NCI-H146 (cell line): ENCODE measurements around the gene SLC35E4.
"Not testable (repeated sequence)": the region's sequence is repeated elsewhere in the genome, so short reads cannot be mapped to it uniquely, and the experiment has no call there.

Source experiments
- DNase-seq: peaks from one replicate; lab custom pipeline; 2025; lab: John Stamatoyannopoulos, UW

SLC35E4 gene, protein sequence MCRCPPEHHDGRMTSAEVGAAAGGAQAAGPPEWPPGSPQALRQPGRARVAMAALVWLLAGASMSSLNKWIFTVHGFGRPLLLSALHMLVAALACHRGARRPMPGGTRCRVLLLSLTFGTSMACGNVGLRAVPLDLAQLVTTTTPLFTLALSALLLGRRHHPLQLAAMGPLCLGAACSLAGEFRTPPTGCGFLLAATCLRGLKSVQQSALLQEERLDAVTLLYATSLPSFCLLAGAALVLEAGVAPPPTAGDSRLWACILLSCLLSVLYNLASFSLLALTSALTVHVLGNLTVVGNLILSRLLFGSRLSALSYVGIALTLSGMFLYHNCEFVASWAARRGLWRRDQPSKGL

DNA sequence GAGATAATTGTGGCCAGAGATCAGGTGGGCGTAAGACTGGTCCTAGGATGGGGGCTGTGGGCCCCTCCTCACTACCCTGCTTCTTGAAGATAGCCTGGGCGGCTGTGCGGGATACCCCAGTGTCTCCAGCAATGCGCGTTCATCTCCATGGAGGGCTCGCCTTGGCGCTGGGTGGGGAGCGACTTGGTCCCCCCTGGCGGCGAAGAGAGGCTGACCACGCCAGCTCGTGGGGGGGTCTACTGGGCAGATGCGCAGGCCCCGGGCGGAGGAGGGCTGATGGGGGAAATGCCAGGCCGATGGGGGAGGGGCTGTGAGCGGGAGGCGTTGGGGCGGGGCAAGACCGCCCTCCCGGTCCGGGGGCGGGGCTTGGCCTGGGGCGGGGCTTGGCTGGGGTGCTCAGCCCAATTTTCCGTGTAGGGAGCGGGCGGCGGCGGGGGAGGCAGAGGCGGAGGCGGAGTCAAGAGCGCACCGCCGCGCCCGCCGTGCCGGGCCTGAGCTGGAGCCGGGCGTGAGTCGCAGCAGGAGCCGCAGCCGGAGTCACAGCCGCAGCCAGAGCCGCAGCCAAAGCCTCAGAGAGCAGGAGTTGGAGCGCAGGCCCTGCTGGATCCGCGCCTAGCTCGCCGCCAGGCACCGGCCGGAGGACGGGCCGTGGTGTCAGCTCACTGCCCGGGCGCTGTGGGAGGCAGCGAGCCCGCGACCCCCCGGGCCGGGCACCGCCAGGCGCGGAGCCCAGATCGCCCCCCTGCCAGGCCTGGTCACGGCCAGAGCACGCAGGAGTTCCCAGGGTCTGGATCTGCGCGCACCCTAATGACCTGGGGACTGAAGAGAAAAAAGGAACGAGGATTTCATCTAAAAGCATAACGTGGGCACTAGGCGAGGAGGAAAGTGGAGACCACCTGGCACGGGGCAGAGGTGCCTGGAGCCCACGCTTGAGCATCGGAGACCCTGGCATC, at the start of gene SLC35E4:
TSS of gene SLC35E4 (plus strand) at position 509 of the 953 bp plus-strand sequence. CDS start 670 bp downstream, outside the sequence.
- peak; percentile 85 for DNase-seq

DNA sequence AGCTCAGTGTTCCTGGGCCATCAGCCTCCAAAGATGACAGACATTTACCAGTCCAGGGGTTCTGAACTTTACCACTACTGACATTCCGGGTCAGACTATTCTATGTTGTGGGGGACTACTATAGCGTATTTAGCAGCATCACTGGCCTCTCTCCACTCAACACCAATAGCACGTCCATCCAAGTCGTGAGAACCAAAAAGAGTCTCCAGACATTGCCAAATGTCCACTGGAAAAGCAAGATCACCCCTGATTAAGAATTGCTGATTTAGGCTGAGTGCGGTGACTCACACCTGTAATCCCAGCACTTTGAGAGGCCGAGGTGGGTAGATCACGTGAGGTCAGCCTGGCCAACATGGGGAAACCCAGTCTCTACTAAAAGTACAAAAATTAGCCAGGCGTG, 49.2 kb upstream of the SLC35E4 start:
- DNase-seq, result no peak

DNA sequence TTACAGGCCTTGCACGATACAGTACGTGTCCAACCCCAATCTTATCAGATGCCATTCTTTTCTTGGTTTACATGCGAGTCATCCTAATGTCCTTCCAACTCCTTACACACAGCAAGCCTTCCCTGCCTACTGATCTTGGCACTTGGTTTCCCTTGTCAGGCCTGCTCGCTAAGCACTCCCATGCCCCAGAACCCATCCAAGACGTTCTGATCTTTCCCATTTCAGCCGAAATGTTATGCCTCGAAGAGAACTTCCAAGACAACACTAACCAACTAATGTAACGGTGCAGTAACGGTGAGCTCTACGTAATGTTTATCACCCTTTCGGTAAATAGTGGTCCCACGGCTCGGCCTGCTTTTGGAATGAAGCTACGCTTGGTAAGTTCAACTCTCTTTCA, 44.4 kb upstream of the SLC35E4 start:
- DNase-seq, result no peak

DNA sequence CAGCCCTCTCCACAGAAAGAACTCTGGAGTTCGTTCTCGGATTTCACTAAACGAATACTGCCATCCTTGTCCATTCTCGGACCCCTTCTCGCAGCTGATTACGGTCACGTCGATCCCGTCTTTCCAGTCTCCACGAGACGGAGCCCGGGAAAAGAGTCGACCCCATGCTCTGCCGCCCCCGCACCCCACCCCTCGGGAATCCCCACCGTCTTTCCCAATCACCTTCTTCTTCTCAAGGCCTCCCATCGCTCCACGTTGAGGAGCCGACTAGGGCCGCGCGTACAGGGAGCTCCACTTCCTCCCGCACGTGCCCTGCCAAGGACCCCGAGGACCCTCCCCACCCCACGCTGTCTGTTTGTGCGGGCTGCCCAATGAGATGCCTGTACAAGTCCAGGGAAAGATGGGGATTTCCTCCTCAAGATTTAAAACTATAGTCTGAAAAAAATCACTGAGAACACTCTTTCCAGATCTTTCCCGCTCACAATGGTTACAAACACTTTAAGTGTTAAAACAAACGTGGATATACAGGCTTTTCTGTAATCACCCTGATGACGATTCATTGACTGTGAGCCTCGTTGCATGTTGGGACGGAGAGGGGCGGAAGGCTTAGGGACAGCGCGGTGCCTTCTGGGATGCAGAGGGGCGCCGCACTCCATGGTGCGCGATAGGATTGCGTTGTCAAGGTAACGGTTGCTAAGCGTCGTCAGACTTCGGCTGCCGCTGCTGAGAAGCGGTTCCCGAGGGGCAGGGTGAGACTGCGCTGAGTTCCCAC, 43.8 kb upstream of the SLC35E4 start, which contains the start of gene PES1:
TSS of gene PES1 (minus strand) at position 323 of the 772 bp plus-strand sequence. CDS start at position 246, 77 bp downstream.
- DNase-seq, result peak; percentile 96

DNA sequence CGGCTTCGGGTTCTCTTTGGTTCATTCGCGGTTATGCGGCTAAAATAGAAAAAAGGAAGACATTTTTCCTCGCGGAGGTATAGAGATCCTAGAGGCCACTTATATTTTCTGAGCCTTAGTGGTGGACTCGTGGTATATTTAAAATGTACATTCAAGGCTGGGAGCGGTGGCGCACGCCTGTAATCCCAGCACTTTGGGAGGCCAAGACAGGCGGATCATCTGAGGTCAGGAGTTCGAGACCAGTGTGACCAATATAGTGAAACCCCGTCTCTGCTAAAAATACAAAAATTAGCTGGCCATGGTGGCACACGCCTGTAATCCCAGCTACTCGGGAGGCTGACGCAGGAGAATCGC, 43.2 kb upstream of the SLC35E4 start:
- DNase-seq, result not testable (repeated sequence)

DNA sequence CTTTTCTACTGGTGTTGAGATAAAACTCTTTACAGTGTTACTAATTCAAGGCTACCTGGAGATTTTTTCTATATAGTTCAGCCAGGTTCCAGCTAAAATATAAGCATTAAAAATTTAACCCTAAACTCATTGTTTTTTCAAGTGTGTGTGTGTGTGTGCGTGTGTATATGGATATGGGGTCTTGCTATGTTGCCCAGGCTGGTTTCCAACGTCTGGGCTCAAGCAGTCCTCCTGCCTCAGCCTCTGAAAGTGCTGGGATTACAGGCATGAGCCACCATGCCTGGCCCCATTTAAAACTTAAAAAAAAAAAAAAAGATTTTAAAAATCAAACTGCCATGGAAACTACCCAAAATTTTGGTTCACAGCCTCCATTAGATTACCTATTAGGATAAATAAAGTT, 39.4 kb upstream of the SLC35E4 start:
- no peak for DNase-seq

DNA sequence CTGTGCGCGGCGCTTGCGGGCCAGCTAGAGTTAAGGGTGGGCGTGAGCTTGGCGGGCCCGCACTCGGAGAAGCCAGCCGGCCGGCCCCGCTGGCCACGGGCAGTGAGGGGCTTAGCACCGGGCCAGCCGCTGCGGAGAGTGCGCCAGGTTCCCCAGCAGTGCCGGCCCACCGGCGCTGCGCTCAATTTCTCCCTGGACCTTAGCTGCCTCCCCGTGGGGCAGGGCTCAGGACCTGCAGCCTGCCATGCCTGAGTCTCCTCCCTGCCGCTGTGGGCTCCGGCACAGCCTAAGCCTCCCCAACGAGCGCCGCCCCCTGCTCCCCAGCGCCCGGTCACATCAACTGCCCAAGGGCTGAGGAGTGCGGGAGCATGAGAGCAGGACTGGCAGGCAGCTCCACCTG, 38.7 kb upstream of the SLC35E4 start:
- no peak for DNase-seq

DNA sequence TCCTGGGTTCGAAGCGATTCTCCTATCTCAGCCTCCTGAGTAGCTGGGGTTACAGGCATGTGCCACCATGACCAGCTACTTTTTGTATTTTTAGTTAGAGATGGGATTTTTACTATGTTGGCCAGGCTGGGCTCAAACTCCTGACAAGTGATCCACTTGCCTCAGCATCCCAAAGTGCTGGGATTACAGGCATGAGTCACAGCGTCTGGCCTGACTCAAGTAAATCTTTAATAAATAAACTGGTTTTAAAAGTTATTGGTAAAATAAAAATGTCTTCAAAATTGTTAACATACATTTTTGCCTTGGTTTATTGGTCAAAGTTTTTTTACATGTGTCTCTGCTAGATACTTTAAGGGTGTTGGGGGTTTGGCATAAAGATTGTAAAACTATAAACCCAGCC, 36.6 kb upstream of the SLC35E4 start:
- DNase-seq, result no peak

DNA sequence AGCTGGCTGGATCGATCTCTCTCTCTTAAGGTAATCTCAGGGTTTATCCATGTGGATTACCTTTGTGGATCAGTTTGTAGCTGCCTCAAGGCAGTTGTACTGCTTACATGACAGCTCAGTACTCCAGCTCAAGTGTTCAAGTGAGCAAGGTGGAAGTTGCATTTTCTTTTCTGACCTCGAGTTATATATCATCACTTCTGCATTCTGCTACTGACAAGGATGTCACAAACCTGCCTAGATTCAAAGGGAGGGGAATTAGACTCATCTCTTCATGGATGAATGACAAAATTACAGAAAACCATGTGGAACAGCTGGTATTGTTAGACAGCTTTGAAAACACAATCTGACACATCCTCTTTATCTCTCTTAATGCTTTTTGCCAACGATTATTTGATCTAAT, 34.7 kb upstream of the SLC35E4 start:
- DNase-seq, result no peak

DNA sequence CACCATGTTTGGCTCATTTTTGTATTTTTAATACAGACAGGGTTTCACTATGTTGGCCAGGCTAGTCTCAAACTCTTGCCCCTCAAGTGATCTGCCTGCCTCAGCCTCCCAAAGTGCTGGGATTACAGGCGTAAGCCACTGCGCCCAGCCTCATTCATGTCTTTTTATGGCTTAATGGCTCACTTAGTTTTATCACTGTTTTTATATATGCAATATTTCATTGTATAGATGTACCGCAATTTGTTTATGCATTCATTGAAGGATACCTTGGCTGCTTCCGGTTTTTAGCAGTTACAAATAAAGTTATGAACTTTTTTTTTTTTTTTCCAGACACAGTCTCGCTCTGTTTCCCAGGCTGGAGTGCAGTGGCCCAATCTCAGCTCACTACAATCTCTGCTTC, 34.1 kb upstream of the SLC35E4 start:
- DNase-seq, result no peak

DNA sequence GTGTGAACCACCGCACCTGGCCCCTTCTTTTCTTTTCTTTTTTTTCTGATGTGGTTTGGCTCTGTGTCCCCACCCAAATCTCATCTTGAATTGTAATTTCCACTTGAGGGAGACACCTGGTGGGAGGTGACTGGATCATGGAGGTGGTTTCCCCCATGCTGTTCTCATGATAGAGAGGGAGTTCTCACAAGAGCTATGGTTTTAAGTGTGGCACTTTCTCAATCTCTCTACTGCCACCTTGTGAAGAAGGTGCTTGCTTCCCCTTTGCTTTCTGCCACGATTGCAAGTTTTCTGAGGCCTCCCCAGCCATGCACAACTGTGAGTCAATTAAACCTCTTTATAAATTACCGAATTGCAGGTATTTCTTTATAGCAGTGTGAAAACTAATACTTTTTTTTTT, 33.5 kb upstream of the SLC35E4 start:
- DNase-seq, result peak; percentile 33

DNA sequence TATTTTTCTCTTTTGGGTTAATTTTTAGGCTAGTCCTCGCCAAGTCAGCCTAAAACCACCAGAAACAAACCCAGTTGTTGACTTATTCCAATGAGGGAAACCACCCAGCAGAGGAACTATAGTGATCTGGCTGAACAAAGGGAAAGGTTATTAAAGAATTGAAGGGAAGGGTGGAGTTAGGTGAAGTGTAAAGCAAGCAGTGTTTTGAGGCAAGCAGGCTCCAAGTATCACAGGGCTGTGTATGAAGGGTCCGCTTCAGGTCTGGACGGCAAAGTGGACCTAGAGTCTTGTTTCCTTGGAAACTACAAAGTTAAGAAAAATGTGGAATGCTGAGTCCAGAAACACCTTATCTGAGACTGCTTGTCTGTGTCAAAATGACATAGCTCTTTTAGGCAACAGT, 31.8 kb upstream of the SLC35E4 start:
- DNase-seq, result no peak

DNA sequence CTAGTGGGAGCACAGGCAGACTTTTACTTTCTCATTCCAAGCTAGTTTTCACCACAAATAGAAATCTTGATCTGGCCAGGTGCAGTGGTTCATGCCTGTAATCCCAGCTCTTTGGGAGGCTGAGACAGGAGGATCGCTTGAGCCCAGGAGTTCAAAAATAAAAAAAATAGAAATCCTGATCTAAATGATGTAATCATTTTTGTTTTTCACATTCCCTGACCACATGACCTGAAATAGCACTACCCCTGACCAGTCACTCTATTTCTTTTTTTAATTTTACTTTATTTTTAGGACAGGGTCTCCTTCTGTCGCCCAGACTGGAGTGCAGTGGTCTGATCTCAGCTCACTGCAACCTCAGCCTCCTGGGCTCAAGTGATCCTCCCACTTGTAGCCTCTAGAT, 30.9 kb upstream of the SLC35E4 start:
- DNase-seq, result no peak

DNA sequence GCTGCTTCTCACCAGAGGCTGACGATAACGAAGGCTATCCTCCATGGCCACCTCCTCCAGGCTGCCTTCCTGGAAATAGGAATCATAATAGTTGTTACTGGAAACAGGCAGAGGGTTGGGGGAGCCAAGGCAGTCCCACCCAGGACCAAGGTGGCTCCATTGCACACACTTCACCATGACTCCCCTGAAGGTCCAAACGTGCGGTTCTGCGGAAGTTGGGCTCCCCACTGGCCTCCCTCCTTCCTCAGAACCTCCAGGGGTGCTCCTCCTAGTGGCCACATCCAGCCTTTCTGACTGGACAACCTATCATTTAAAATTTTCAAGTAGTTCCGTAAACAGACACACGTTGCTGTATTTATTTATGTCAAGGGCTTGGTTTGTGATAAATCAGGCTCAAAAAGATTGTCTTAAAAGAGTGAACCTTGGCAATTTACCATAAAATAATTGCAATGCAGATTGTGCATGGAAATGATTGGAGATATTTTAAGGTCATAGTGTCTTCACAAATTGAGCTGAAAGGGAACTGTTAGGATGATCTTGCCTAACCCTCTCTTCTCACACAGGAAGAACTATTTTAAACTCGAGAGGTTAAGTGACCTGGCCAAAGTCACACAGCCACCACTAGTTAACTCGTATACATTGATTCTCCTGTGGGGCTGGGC, 30.0 kb upstream of the SLC35E4 start:
- DNase-seq, result peak; percentile 31

DNA sequence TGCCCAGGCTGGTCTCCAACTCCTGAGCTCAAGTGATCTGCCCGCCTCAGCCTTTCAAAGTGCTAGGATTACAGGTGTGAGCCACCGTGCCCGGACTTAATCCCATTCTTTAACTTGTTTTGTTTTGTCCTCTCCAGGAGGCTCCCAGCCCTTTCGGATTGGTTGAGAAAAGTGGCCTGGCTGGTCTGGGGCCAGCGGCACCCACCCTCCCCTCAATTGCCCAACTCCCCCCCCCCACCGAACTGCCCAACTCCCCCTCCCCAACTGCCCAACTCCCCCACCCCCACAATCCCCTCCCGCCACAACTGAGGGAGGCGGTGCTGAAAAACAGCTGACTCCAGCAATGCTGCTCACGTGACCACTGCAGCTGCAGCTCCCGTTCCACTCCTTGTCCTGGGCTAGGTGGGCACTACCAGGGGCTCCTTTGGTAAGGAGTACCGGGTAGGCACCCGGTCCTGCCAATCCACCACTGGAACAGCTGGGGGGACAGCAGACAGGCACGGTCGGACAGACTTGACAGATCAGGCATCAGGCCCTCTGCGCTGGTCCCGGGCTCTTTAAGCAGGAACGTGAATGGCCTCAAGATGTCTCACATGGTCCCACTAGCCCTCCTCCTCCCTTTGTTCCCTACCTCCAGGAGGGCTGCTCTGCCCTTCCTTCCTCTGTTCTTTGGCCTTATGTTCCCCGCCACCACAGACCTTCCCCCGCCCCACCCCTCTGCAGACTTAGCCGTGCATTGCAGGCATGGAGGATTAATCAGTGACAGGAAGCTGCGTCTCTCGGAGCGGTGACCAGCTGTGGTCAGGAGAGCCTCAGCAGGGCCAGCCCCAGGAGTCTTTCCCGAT, 28.9 kb upstream of the SLC35E4 start, which contains the start of gene TCN2:
TSS of gene TCN2 (plus strand) at position 720 of the 845 bp plus-strand sequence. CDS start 158 bp downstream, outside the sequence.
- peak; percentile 81 for DNase-seq

DNA sequence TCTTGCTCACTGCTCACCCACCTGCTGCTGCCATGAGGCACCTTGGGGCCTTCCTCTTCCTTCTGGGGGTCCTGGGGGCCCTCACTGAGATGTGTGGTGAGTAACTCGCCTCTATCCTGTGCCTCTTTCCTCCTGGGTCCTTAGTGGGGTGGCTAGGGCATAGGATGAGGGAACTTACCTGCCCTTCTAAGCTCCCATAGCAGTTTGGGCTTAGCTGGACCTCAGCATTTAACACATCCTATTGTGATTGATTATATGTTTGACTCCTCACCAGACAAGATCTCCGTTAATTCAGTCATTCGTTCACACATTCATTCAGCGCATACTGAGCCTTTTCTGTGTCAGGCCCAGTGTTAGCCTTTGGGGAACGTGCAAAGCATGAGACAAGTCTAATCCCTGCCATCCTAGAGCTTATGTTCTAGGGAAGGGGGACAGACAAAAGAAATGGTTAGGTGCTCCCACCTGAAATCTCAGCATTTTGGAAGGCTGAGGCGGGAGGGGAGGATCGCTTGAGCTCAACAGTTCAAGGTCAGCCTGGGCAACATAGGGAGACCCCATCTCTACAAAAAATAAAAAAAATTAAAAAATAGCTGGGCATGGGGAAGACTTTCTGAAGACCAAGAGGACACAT, 28.2 kb upstream of the SLC35E4 start:
- DNase-seq, result no peak

DNA sequence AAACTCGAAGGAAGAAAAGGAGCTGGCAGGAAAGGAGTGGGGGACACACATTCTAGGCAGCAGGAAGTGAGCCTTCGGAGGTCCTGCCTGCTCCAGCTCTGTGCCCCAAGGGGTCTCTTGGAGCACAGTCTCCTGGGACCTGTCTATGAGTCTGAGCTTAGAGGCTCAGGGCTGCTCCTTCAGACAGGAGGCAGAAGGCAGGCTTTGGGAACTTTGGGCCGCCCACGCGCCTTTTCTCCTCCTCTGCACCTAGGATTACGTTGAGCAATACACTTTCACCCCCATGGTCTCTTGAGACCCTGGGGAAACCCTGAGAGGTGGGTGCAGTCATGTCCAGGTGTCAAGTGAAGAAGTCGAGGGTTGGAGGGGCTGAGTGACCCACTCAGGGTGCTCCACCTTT, 27.6 kb upstream of the SLC35E4 start:
- no peak for DNase-seq

DNA sequence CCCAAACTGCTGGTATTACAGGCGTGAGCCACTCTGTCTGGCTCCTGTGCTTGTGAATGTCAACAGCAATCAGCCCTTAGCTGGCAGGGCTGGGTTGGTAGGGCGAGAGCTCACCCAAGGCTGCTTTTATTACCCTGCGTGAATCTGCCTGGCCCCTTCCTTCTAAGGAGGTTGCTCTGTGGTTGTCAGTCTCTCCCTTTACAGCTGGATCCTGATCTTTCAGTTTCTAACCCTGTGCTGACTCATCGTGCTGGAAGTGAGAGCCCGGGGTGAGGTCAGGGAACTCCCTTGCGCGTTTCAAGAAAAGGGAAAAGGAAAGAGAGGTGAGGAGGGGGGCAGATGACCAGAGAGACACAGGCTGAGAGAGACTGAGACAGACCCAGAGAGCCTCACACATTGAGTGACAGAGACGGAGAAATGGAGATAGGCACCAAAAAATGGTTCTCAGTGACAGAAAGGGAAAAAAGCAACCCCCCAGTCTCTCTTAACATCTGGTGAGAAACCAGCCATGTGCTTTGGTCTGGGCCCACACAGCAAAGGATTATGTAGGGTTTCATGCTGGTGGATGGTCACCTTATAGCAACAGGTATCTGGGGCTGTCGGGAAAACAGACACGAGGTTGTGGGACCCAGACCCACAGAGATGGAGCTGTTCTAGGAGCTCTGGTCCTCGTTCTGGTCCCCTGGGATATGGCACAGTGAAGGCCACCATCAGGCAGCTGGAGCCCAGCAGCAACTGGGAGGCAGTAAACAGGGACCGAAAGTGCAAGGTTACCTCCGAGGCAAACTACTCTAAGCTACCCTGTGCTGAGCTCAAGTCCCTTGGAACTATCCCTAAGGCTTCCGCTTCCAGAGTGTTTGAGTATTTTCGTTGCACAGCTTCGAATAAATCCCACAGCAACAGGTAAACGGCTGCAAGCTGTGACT, 26.1 kb upstream of the SLC35E4 start:
- DNase-seq, result no peak

DNA sequence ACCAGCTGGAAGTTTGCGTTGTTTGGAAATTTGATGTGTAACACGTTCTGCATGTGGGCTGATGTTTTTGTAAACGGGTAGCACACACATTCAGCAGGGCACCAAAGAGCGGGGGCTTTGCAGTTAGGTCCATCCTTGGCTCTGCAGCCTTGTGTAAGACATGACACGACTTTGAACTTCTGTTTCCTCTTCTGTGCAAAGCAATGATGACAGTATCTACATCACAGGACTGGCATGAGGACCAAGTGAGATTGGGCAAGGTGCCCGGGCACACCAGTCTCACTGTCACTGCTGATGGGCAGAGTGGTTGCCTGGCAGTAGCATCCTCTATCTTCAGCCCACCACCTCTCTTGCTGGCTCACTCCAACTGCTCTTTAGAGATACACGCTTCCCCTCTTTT, 25.3 kb upstream of the SLC35E4 start:
- DNase-seq, result no peak
